Hepatocyte (in vitro differentiated cells): ENCODE measurements around the gene FCHO1. TPM values are rescaled to one million over a fixed set of nuclear protein-coding genes. Genes with fewer than 3 reads are reported as not detected.

Experiments
- DNase-seq: peaks from one replicate; pipeline ENCODE4 v3.0.0-alpha.2; 2016; ENCODE audit warnings: low spot score
- H2AFZ ChIP-seq: fragments of 200-600 bp; sonication (generic); 2 replicates; pipeline ENCODE4 v1.6.0; 2016; ENCODE audit warnings: antibody characterized with exemption, mild to moderate bottlenecking
- H3K27ac ChIP-seq: fragments of 200-600 bp; sonication (generic); 2 replicates; pipeline ENCODE4 v1.5.1; 2016; ENCODE audit warnings: mild to moderate bottlenecking
- H3K27me3 ChIP-seq: fragments of 200-600 bp; sonication (generic); 2 replicates; pipeline ENCODE4 v1.6.1; 2016
- H3K36me3 ChIP-seq: fragments of 200-600 bp; sonication (generic); replicated peaks from 2 replicates; pipeline ENCODE4 v1.5.1; 2016; ENCODE audit warnings: low read depth; ENCODE audit not compliant: insufficient read depth
- H3K4me1 ChIP-seq: fragments of 200-600 bp; sonication (generic); 2 replicates; pipeline ENCODE4 v1.5.1; 2016; ENCODE audit warnings: mild to moderate bottlenecking, moderate library complexity; ENCODE audit not compliant: insufficient read depth
- H3K4me2 ChIP-seq: fragments of 200-600 bp; sonication (generic); 2 replicates; pipeline ENCODE4 v1.6.0; 2016
- H3K4me3 ChIP-seq: fragments of 200-600 bp; sonication (generic); 2 replicates; pipeline ENCODE4 v1.5.1; 2016; ENCODE audit warnings: mild to moderate bottlenecking
- H3K79me2 ChIP-seq: fragments of 200-600 bp; sonication (generic); 2 replicates; pipeline ENCODE4 v1.6.0; 2017; ENCODE audit warnings: mild to moderate bottlenecking
- H3K9me2 ChIP-seq: fragments of 200-600 bp; sonication (generic); replicated peaks from 2 replicates; pipeline ENCODE4 v1.6.0; 2017; ENCODE audit warnings: mild to moderate bottlenecking; ENCODE audit not compliant: insufficient read depth
- H3K9me3 ChIP-seq: fragments of 200-600 bp; sonication (generic); 2 replicates; pipeline ENCODE4 v1.5.1; 2016; ENCODE audit warnings: low read depth, mild to moderate bottlenecking
- H4K20me1 ChIP-seq: fragments of 200-600 bp; sonication (generic); 2 replicates; pipeline ENCODE4 v1.6.0; 2016; ENCODE audit warnings: mild to moderate bottlenecking; ENCODE audit not compliant: insufficient read depth, poor library complexity, severe bottlenecking
- CTCF ChIP-seq: fragments of 200-600 bp; sonication (generic); IDR thresholded peaks from 2 replicates; pipeline ENCODE4 v1.5.1; 2016; ENCODE audit warnings: antibody characterized with exemption, mild to moderate bottlenecking; ENCODE audit not compliant: poor library complexity
- EZH2 ChIP-seq: fragments of 200-600 bp; sonication (generic); IDR thresholded peaks from 2 replicates; pipeline ENCODE4 v1.6.1; 2016; ENCODE audit warnings: antibody characterized with exemption, mild to moderate bottlenecking, borderline replicate concordance
- EZH2phosphoT487 ChIP-seq: fragments of 200-600 bp; sonication (generic); IDR thresholded peaks from one replicate; pipeline ENCODE4 v1.6.1; 2018; ENCODE audit warnings: antibody characterized with exemption, mild to moderate bottlenecking, low read depth, moderate library complexity; ENCODE audit not compliant: unreplicated experiment, severe bottlenecking
- WGBS: methylation state at CpG from one replicate; pipeline ENCODE4 v1.1.6; 2016; ENCODE audit warnings: low lambda C conversion rate; ENCODE audit errors: missing lambda C conversion rate; 5-methylcytosine and 5-hydroxymethylcytosine counted together
- polyA plus RNA-seq: library from polyadenylated mRNA; unstranded; fragments of >200 nt; fragmentation: Nextera tagmentation; extraction: Ambion mirVana; gene quantifications from 2 replicates; pipeline ENCODE4 v1.2.1, GENCODE V29; 2016
- total RNA-seq: library from RNA; depleted of rRNA; stranded (reverse); fragments of >200 nt; gene quantifications from 2 replicates; pipeline ENCODE4 v1.2.3, GENCODE V29; 2014

FCHO1 gene
- total and polyA plus RNA-seq, 2 experiments from 2014 or later: 1.9 to 2.1 TPM

- H3K9me2 ChIP-seq: no peaks in the 10 kb centered on the region
- H2AFZ ChIP-seq: no peak overlapping the region
- H3K27ac ChIP-seq: no peak overlapping the region
- H3K79me2 ChIP-seq: no peaks in the 10 kb centered on the region
- TF ChIP-seq EZH2 (no peak), CTCF (no peak), EZH2phosphoT487 (no peak)
- DNase-seq: no peak
- no peaks in the 10 kb centered on the region for H3K27me3 ChIP-seq
- H3K4me1 ChIP-seq: no peaks in the 10 kb centered on the region
- H3K36me3 ChIP-seq: no peaks in the 10 kb centered on the region
- no peak overlapping the region for H3K4me2 ChIP-seq
- H3K9me3 ChIP-seq: no peaks in the 10 kb centered on the region
- H3K4me3 ChIP-seq: no peak overlapping the region
- WGBS: 94% methylated on average over 14 of the region's 14 CpGs
- H4K20me1 ChIP-seq: no peaks in the 10 kb centered on the region
These were observed 36.1 kb downstream of the FCHO1 start for GRCh38 chr19:17787274-17787913.

GRCh38 chr19:17788632-17789031 lies 37.4 kb downstream of the FCHO1 start:
- no peaks in the 10 kb centered on the region for H4K20me1 ChIP-seq
- H3K4me2 ChIP-seq: no peak overlapping the region
- H3K9me2 ChIP-seq: no peaks in the 10 kb centered on the region
- H3K27ac ChIP-seq: no peak overlapping the region
- DNase-seq: no peak
- H3K4me1 ChIP-seq: no peaks in the 10 kb centered on the region
- no peaks in the 10 kb centered on the region for H3K79me2 ChIP-seq
- no peaks in the 10 kb centered on the region for H3K9me3 ChIP-seq
- 100% methylated on average over 2 of the region's 2 CpGs for WGBS
- no peaks in the 10 kb centered on the region for H3K36me3 ChIP-seq
- no peak overlapping the region for H3K4me3 ChIP-seq
- H3K27me3 ChIP-seq: peaks cover 1% of the 10 kb centered on the region
- TF ChIP-seq EZH2 (no peak), EZH2phosphoT487 (no peak), CTCF (no peak)
- H2AFZ ChIP-seq: no peak overlapping the region

GRCh38 chr19:17790059-17790780 lies 38.9 kb downstream of the FCHO1 start:
- Histone ChIP-seq H3K4me3 (no peak overlapping the region), H3K4me1 (no peaks in the 10 kb centered on the region), H2AFZ (no peak overlapping the region), H3K4me2 (no peak overlapping the region), H3K9me3 (no peaks in the 10 kb centered on the region), H4K20me1 (no peaks in the 10 kb centered on the region), H3K27me3 (peaks cover 14% of the 10 kb centered on the region), H3K79me2 (no peaks in the 10 kb centered on the region), H3K27ac (no peak overlapping the region), H3K9me2 (no peaks in the 10 kb centered on the region), H3K36me3 (no peaks in the 10 kb centered on the region)
- WGBS: 73% methylated on average over 6 of the region's 6 CpGs
- no peak for TF ChIP-seq EZH2phosphoT487
- no peak for DNase-seq

- H3K4me1 ChIP-seq: peaks cover 18% of the 10 kb centered on the region
These were observed 43.1 kb downstream of the FCHO1 start for GRCh38 chr19:17794412-17794730.

More at GRCh38 chr19:17794412-17794730, 43.1 kb downstream of the FCHO1 start:
- Histone ChIP-seq H3K4me2 (peak overlapping the region; percentile 77), H3K9me2 (no peaks in the 10 kb centered on the region), H3K4me3 (no peak overlapping the region), H2AFZ (no peak overlapping the region), H3K79me2 (peaks cover 4% of the 10 kb centered on the region), H3K36me3 (no peaks in the 10 kb centered on the region), H3K9me3 (no peaks in the 10 kb centered on the region), H4K20me1 (no peaks in the 10 kb centered on the region), H3K27me3 (peaks cover 19% of the 10 kb centered on the region), H3K27ac (peak overlapping the region; percentile 97)
- no peak for DNase-seq
- TF ChIP-seq EZH2: no peak
- TF ChIP-seq CTCF: no peak
- no peak for TF ChIP-seq EZH2phosphoT487
- WGBS: 45% methylated on average over 9 of the region's 9 CpGs
